Activated CD8-positive, alpha-beta memory T cell treated with anti-CD3 and anti-CD28 coated beads for 36 hours (primary cell): ENCODE results near the gene ZHX3. TPM values are rescaled to one million over a fixed set of nuclear protein-coding genes. Genes with fewer than 3 reads are reported as not detected.
"Not testable (repeated sequence)": the region's sequence is repeated elsewhere in the genome, so short reads cannot be mapped to it uniquely, and the experiment has no call there.

Source experiments
- CTCF ChIA-PET: fragments of 350-600 bp; sonication (Branson Sonifier 250); formaldehyde crosslinking; loops from one replicate; lab custom pipeline; 2021; ENCODE audit warnings: antibody characterized with exemption; lab: Charles Lee
- POLR2A ChIA-PET: fragments of 350-600 bp; sonication (Branson Sonifier 250); formaldehyde crosslinking; loops from one replicate; lab custom pipeline; 2021; ENCODE audit warnings: antibody characterized with exemption; lab: Charles Lee
- total RNA-seq, 2 experiments: library from RNA; stranded (reverse); gene quantifications; one replicate each; pipeline ENCODE4 v1.2.3, GENCODE V29; 2021

The ZHX3 gene
- total RNA-seq, 2 experiments from 2014 or later = 14.5 to 16.0 TPM

DNA sequence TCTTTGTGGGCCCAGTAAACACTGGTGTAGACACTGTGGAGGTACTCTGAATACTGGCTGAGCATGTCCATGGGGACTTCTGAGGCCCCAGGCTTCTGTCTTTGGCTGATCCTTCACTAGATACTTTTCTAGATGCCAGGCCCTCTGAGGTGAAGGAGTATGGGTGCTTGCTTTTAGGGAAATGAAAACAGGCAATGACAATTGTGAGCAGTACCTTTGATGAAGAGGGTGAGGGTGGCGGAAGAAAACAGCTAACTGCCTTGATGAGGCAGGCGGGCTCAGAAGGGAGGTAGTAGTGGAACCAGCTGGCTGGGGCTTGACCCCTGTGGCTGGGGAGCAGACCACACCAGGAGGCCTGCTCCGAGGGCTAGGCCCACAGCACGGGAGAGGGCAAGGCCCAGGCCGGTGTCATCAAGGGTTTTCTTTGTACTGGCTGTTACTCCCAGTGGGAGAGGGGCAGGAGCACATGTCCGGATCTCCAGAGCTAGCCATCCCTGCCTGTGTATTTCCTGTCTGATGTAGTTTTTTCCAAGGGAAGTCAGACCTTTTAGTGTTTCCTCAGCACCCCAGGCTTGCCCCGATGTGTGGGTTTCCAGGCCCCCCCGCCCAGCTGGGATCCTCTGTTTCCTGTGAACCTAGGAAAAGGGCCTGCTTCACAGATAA lies 176.2 kb downstream of the ZHX3 start:
- POLR2A ChIA-PET = interaction anchor here (0.6 to 7.0 kb wide), 4 partner anchors 11 to 207 kb away, joined by 3 to 71 read pairs (median 4); no protein-coding TSS in a partner anchor
- CTCF ChIA-PET = interaction anchor here (0.8 to 2.7 kb wide), 5 partner anchors 10 to 32 kb away, joined by 3 to 16 read pairs (median 3); no protein-coding TSS in a partner anchor

- ChIA-PET POLR2A (interaction anchor here (7.0 kb wide), 1 partner anchor 16 kb away, joined by 71 read pairs; no protein-coding TSS in a partner anchor), CTCF (interaction anchor here (1.0 to 2.7 kb wide), 3 partner anchors 11 to 17 kb away, joined by 3 to 12 read pairs (median 8); no protein-coding TSS in a partner anchor)
These were observed 177.1 kb downstream of the ZHX3 start for GRCh38 chr20:41140226-41141133.

GRCh38 chr20:41139227-41140093 lies 178.1 kb downstream of the ZHX3 start:
- CTCF ChIA-PET = interaction anchor here (0.9 to 2.7 kb wide), 6 partner anchors 12 to 200 kb away, joined by 3 to 23 read pairs (median 8); no protein-coding TSS in a partner anchor
- POLR2A ChIA-PET = interaction anchor here (1.0 to 7.0 kb wide), 2 partner anchors 14 to 17 kb away, joined by 4 to 71 read pairs; no protein-coding TSS in a partner anchor

DNA sequence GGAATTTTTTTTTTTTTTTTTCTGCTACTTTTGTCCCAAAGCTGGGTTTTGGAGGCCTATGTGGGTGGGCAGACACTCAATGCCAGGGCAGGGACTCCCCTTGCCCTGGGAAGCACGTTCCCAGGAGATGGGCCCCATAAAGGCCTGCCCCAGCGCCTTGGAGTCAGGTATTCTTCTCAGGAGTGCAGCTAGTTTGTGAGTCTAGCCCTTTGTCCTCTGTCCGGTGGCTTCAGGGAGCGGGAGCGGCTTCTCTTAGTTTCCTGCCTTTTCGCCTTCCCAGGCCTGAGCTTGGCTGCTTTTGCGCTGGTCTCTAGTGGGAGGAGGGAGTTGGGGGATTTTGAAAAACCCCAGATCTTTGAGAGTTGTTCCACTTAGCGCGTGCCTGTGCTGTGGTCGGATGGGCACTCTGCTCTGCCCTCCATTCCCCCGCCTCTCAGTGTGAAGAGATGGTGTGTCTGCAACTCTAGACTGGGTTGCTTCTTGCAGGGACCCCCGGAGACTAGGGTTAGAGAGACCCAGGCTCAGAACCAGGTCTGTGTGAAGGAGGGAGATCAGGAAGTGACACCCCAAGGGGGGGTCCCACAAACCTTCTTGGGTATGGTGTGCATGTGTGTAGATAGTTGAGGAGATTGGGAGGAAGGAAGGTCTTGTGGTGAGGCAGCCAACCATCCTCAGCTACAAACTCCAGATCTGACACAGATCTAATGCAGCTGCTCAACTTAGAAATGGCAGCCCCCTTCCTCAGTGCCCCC lies 178.9 kb downstream of the ZHX3 start:
- CTCF ChIA-PET = interaction anchor here (0.9 to 2.0 kb wide), 9 partner anchors 12 to 201 kb away, joined by 3 to 23 read pairs (median 4); no protein-coding TSS in a partner anchor
- POLR2A ChIA-PET = interaction anchor here (1.0 to 7.0 kb wide), 3 partner anchors 15 to 206 kb away, joined by 3 to 71 read pairs (median 4); no protein-coding TSS in a partner anchor

- POLR2A ChIA-PET = interaction anchor here (0.6 to 7.0 kb wide), 4 partner anchors 19 to 207 kb away, joined by 3 to 71 read pairs (median 4); no protein-coding TSS in a partner anchor
These were observed 179.7 kb downstream of the ZHX3 start for GRCh38 chr20:41137614-41138474.

DNA sequence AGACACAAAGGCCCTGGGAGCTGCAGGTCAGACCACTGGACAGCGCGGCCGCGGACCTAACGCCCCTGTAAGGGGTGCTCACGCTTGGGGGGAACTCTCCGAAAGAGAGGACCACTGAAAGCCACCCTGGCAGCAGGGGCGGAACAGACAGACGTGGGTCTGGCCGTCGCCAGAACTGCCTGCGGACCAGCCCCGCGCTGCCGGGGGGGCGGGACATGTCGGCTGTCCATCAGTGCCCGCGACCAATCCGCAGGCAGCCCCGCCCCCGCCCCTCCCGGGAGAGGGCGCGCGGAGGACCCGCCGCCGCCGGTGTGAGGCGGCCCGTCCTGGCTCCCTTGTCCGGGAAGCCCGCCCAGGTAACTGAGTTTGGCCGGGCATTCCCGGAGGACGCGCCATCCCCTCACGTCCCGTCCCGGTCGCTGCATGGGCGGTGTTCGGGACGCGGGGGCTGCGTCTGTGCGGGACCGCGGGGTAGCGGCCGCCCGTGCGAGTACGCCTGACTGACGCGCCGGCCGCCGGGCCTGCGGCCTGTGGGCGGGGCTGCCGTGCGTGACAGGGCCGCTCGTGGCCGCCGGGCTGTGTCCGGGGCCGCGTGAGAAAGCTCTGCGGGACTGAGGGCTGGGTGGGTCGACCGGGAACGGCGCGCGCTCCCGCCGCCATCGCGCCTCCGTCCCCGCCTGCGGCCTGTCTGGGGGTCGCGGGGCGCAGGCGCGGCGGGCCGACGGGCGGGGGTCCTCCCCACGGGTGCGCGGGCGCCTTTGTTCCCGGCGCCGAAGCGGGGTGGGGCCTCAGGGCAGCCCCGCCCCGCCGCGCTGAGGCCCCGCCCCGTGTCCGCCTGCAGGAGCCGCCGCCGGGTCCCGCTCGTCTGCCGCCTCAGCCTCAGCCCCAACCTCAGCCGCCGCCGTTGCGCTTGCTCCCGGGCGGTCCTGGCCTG lies 180.6 kb downstream of the ZHX3 start, which contains the start of gene PLCG1:
Gene PLCG1 (plus strand): TSS at position 864 of the 934 bp plus-strand sequence. CDS start 99 bp downstream, outside the sequence.
- CTCF ChIA-PET = interaction anchor here (0.6 to 4.1 kb wide), 7 partner anchors 10 to 198 kb away, joined by 3 to 43 read pairs (median 4); no protein-coding TSS in a partner anchor
- POLR2A ChIA-PET = interaction anchor here (0.5 to 7.0 kb wide), 4 partner anchors 20 to 208 kb away, joined by 3 to 71 read pairs (median 6); no protein-coding TSS in a partner anchor

More at GRCh38 chr20:41137614-41138474, 179.7 kb downstream of the ZHX3 start:
- CTCF ChIA-PET = interaction anchor here (0.9 to 2.0 kb wide), 7 partner anchors 12 to 197 kb away, joined by 4 to 23 read pairs (median 4); no protein-coding TSS in a partner anchor

DNA sequence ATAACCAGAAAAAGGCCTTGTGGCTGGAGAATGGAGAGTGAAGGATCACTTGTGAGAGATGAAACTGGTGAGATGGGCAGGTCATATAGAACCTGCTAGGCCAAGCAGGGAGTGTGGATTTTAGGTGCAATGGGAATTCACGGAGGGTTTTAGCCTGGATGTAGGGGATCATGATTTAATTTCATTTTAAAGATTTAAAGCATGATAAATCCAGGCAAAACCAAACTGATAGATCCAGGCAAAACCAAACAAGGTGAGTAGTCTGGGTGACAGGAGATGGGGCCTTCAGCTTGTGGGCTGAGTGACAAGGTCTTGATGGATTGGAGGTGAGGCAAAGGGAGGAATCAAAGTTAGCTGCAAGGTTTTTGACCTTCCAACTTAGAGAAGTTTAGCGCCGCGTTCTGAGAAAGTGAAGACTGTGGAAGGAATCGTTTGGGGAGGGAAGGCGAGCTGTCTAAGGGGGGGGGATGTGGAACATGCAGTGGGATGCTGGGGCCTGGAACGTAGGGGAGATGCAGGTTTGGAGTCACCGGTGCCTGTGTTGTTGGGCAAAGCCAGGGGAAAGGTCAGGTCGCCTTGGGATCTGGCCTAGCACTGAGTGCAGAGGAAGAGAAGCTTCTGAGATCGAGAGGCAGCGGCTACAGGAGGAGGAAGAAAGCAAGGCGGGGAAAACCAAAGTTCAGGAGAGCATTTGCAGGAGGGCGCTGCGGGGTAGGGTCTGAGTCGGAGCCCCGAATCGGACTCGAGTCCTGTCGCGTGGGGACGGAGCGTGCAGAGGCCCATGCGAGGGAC lies 181.4 kb downstream of the ZHX3 start:
- CTCF ChIA-PET = interaction anchor here (0.6 to 4.1 kb wide), 22 partner anchors 11 to 275 kb away, joined by 3 to 43 read pairs (median 4); partner anchors contain the start of gene LPIN3

GRCh38 chr20:41135187-41135887 lies 182.2 kb downstream of the ZHX3 start:
- POLR2A ChIA-PET = no interaction called here
- CTCF ChIA-PET = interaction anchor here (0.6 to 4.1 kb wide), 24 partner anchors 8 to 204 kb away, joined by 3 to 43 read pairs (median 4); partner anchors contain the start of gene LPIN3

More for the DNA sequence above, 181.4 kb downstream of the ZHX3 start:
- POLR2A ChIA-PET = interaction anchor here (7.0 kb wide), 1 partner anchor 21 kb away, joined by 71 read pairs; no protein-coding TSS in a partner anchor

GRCh38 chr20:41134362-41135186 lies 183.0 kb downstream of the ZHX3 start:
- CTCF ChIA-PET = interaction anchor here (0.6 to 4.1 kb wide), 25 partner anchors 9 to 205 kb away, joined by 3 to 43 read pairs (median 4); partner anchors contain the start of gene LPIN3

GRCh38 chr20:41133709-41134361 lies 183.7 kb downstream of the ZHX3 start:
- ChIA-PET POLR2A (interaction anchor here (0.7 to 0.9 kb wide), 2 partner anchors 102 to 196 kb away, joined by 3 to 4 read pairs; no protein-coding TSS in a partner anchor), CTCF (interaction anchor here (0.7 to 4.1 kb wide), 14 partner anchors 9 to 210 kb away, joined by 3 to 43 read pairs (median 8); partner anchors contain the start of gene LPIN3)

More at GRCh38 chr20:41134362-41135186, 183.0 kb downstream of the ZHX3 start:
- POLR2A ChIA-PET = interaction anchor here (0.7 to 0.9 kb wide), 2 partner anchors 103 to 195 kb away, joined by 3 to 4 read pairs; no protein-coding TSS in a partner anchor

GRCh38 chr20:41132388-41132775 lies 185.1 kb downstream of the ZHX3 start:
- CTCF ChIA-PET = interaction anchor here (0.7 kb wide), 1 partner anchor 164 kb away, joined by 3 read pairs; no protein-coding TSS in a partner anchor
- POLR2A ChIA-PET = not testable (repeated sequence)
